SK-N-SH (cell line): Measurements from ENCODE around the gene SQOR. TPM values are rescaled to one million over a fixed set of nuclear protein-coding genes. Genes with fewer than 3 reads are reported as not detected.

Experiments
- CTCF ChIA-PET: fragments of 300-600, 350-600 bp; formaldehyde crosslinking; extraction: SDS; loops from one replicate; lab custom pipeline; 2021; lab: Yijun Ruan, JAX
- POLR2A ChIA-PET: fragments of 350-600 bp; sonication (Branson Sonifier 250); formaldehyde crosslinking; extraction: SDS; loops from one replicate; lab custom pipeline; 2020; ENCODE audit warnings: antibody characterized with exemption, inconsistent platforms; lab: Yijun Ruan, JAX
- DNase-seq: peaks from one replicate; pipeline ENCODE4 v3.0.0; 2012
- H2AFZ ChIP-seq: fragments of 200-600 bp; sonication (generic); 2 replicates; pipeline ENCODE4 v1.8.1; 2016; ENCODE audit warnings: antibody characterized with exemption, mild to moderate bottlenecking, low read depth
- H3F3A ChIP-seq: fragments of 200-600 bp; sonication (generic); replicated peaks from 2 replicates; pipeline ENCODE3; 2016; ENCODE audit warnings: antibody characterized with exemption, mild to moderate bottlenecking; ENCODE audit not compliant: insufficient read depth
- H3K27ac ChIP-seq, 2 experiments: fragments of 200-500 bp in 1 of 2; fragments of 200-600 bp in 1 of 2; sonication (Bioruptor generic) in 1 of 2; sonication (generic), shearing (Covaris generic) in 1 of 2; 2 replicates each; pipeline versions ENCODE4 v1.5.1 to v1.6.1; 2014 to 2016; ENCODE audit warnings: low read depth in 2 of 2, inconsistent platforms in 1 of 2, low read length in 1 of 2, mild to moderate bottlenecking in 1 of 2, mixed read lengths in 1 of 2
- H3K27me3 ChIP-seq: fragments of 200-600 bp; sonication (generic), shearing (Covaris generic); 2 replicates; pipeline ENCODE4 v1.6.1; 2016; ENCODE audit warnings: mixed run types; ENCODE audit not compliant: insufficient read depth
- H3K36me3 ChIP-seq, 2 experiments: fragments of 200-500 bp in 1 of 2; fragments of 200-600 bp in 1 of 2; sonication (Bioruptor generic) in 1 of 2; sonication (generic) in 1 of 2; replicated peaks in 1 of 2; 2 replicates each; pipeline versions ENCODE3 to v1.5.1; 2014 to 2016; ENCODE audit warnings: low read length in 1 of 2, mild to moderate bottlenecking in 1 of 2; ENCODE audit not compliant: insufficient read depth in 2 of 2, control insufficient read depth in 1 of 2
- H3K4me1 ChIP-seq, 2 experiments: fragments of 200-500 bp in 1 of 2; fragments of 200-600 bp in 1 of 2; sonication (Bioruptor generic) in 1 of 2; sonication (generic), shearing (Covaris generic) in 1 of 2; 2 replicates each; pipeline versions ENCODE4 v1.5.1 to v1.6.1; 2014 to 2016; ENCODE audit warnings: low read depth in 1 of 2, low read length in 1 of 2, mixed run types in 1 of 2; ENCODE audit not compliant: insufficient read depth in 2 of 2, control insufficient read depth in 1 of 2
- H3K4me2 ChIP-seq: fragments of 200-600 bp; sonication (generic), shearing (Covaris generic); 2 replicates; pipeline ENCODE4 v1.6.1; 2017; ENCODE audit warnings: mixed run types
- H3K4me3 ChIP-seq, 2 experiments: fragments of 200-500 bp in 1 of 2; fragments of 200-600 bp in 1 of 2; sonication (Bioruptor generic) in 1 of 2; sonication (generic), shearing (Covaris generic) in 1 of 2; 2 replicates each; pipeline versions ENCODE4 v1.5.1 to v1.8.1; 2014 to 2016; ENCODE audit warnings: low read depth in 2 of 2, inconsistent platforms in 1 of 2, low read length in 1 of 2, mild to moderate bottlenecking in 1 of 2, mixed read lengths in 1 of 2, moderate library complexity in 1 of 2
- H3K79me2 ChIP-seq: fragments of 200-600 bp; sonication (generic); 2 replicates; pipeline ENCODE4 v1.8.1; 2017; ENCODE audit warnings: mild to moderate bottlenecking; ENCODE audit not compliant: insufficient read depth
- H3K9ac ChIP-seq: fragments of 200-600 bp; sonication (generic); 2 replicates; pipeline ENCODE4 v1.6.1; 2017; ENCODE audit warnings: mixed run types
- H3K9me2 ChIP-seq: fragments of 200-600 bp; sonication (generic); 2 replicates; pipeline ENCODE4 v1.6.1; 2017; ENCODE audit warnings: mixed run types
- H3K9me3 ChIP-seq: fragments of 200-600 bp; sonication (generic); 2 replicates; pipeline ENCODE4 v1.6.1; 2017; ENCODE audit warnings: mixed run types, mild to moderate bottlenecking, moderate library complexity
- H4K20me1 ChIP-seq: fragments of 200-600 bp; sonication (generic); 2 replicates; pipeline ENCODE4 v1.6.1; 2017; ENCODE audit warnings: mild to moderate bottlenecking, mixed run types; ENCODE audit not compliant: insufficient read depth
- CHD2 ChIP-seq: fragments of 150-350 bp; IDR thresholded peaks from 2 replicates; pipeline ENCODE4 v1.6.1; 2018; ENCODE audit warnings: low read length; ENCODE audit not compliant: partially characterized antibody
- FOSL2 ChIP-seq: IDR thresholded peaks from 2 replicates; pipeline ENCODE4 v1.4.0; 2012; ENCODE audit warnings: low read depth, mild to moderate bottlenecking, moderate library complexity, borderline replicate concordance
- FOXJ3 ChIP-seq: sonication (generic); formaldehyde crosslinking; IDR thresholded peaks from 2 replicates; pipeline ENCODE4 v1.5.1; 2020; ENCODE audit warnings: mild to moderate bottlenecking, missing genetic modification reagents
- JUND ChIP-seq: IDR thresholded peaks from 2 replicates; pipeline ENCODE4 v1.4.0; 2012
- NFIC ChIP-seq: IDR thresholded peaks from 2 replicates; pipeline ENCODE4 v1.4.0; 2012; ENCODE audit warnings: borderline replicate concordance
- NRF1 ChIP-seq: IDR thresholded peaks from 2 replicates; pipeline ENCODE4 v1.6.1; 2012; ENCODE audit warnings: low read depth, mild to moderate bottlenecking, low read length
- POLR2AphosphoS5 ChIP-seq: IDR thresholded peaks from 2 replicates; pipeline ENCODE4 v1.6.1; 2012; ENCODE audit warnings: low read depth, low read length
- REST ChIP-seq: IDR thresholded peaks from 2 replicates; pipeline ENCODE4 v1.6.1; 2012; ENCODE audit warnings: mild to moderate bottlenecking, low read depth, low read length, moderate library complexity
- SIN3A ChIP-seq: IDR thresholded peaks from 2 replicates; pipeline ENCODE4 v1.6.1; 2012; ENCODE audit warnings: low read depth, mild to moderate bottlenecking, low read length, moderate library complexity, borderline replicate concordance
- TEAD4 ChIP-seq: IDR thresholded peaks from 2 replicates; pipeline ENCODE4 v1.4.0; 2012; ENCODE audit warnings: mild to moderate bottlenecking, borderline replicate concordance; ENCODE audit not compliant: insufficient read depth
- ZBTB33 ChIP-seq: IDR thresholded peaks from 2 replicates; pipeline ENCODE4 v1.4.0; 2012; ENCODE audit warnings: low read depth, borderline replicate concordance
- WGBS: methylation state at CpG from one replicate; pipeline ENCODE4 v1.1.6; 2017; ENCODE audit warnings: low lambda C conversion rate; 5-methylcytosine and 5-hydroxymethylcytosine counted together
- polyA plus RNA-seq, 3 experiments: library from polyadenylated mRNA; depleted of rRNA; stranded (reverse); fragments of >200 nt; gene quantifications; 2 replicates each; pipeline ENCODE4 v1.2.3, GENCODE V29; 2012
- TF ChIP-seq, protein P1 (sequence below): IDR thresholded peaks from 2 replicates; pipeline ENCODE4 v1.4.0; 2012; ENCODE audit warnings: low read depth

Gene SQOR
- 7.8 and 9.1 TPM in 2 replicates for polyA plus RNA-seq (2012; rRNA removed)
- polyA plus RNA-seq (2012; cell fraction: cytosol; rRNA removed): 8.5 and 9.5 TPM in 2 replicates
- polyA plus RNA-seq (2012; cell fraction: nucleus; rRNA removed): 5.0 and 6.4 TPM in 2 replicates

- no peaks in the 10 kb centered on the region for H3K9me2 ChIP-seq
- ChIA-PET CTCF (interaction anchor here (0.7 to 3.3 kb wide), 7 partner anchors 9 to 192 kb away, joined by 3 to 16 read pairs (median 7); no protein-coding TSS in a partner anchor), POLR2A (interaction anchor here (0.6 kb wide), 1 partner anchor 14 kb away, joined by 3 read pairs; no protein-coding TSS in a partner anchor)
- H3K4me3 ChIP-seq: peak within 1 kb of the TSS; percentile 57 to 61
- 11% methylated on average over 9 of the region's 53 CpGs for WGBS
- H3K9me3 ChIP-seq: no peaks in the 10 kb centered on the region
- no peak for TF ChIP-seq FOSL2
- TF ChIP-seq REST: 0 out of 2 replicates have a peak, but pooled peaks have one; percentile 47
- TF ChIP-seq NFIC: peak; percentile 50; the same call in 1 of the 2 replicates
- H3K4me1 ChIP-seq: peaks cover 3 to 8% of the 10 kb centered on the region in 2 experiments; a peak in 2 of 4 replicates
- H3F3A ChIP-seq: peaks cover 7% of the 10 kb centered on the region
- H3K27ac ChIP-seq: no peak within 1 kb of the TSS
- H3K9ac ChIP-seq: peak within 1 kb of the TSS; percentile 60
- peak within 1 kb of the TSS; percentile 90 for H3K4me2 ChIP-seq
- DNase-seq: peak; percentile 81
- H3K36me3 ChIP-seq: no peaks in the 10 kb centered on the region
- no peaks in the 10 kb centered on the region for H4K20me1 ChIP-seq
- peak within 1 kb of the TSS; percentile 78 for H2AFZ ChIP-seq
- H3K79me2 ChIP-seq: no peaks in the 10 kb centered on the region
- H3K27me3 ChIP-seq: no peaks in the 10 kb centered on the region
Observed at GRCh38 chr15:45634432-45635190, at the start of gene SQOR. Gene SQOR (plus strand): TSS chr15:45635029. CDS start chr15:45658924, 23,895 bp downstream.

- Histone ChIP-seq H4K20me1 (no peaks in the 10 kb centered on the region), H3K9ac (no peak overlapping the region), H3K79me2 (peaks cover 27% of the 10 kb centered on the region), H3K36me3 (no peaks in the 10 kb centered on the region), H3K4me2 (no peak overlapping the region), H2AFZ (no peak overlapping the region), H3K4me1 (peaks cover 18 to 19% of the 10 kb centered on the region in 2 experiments; a peak in 3 of 4 replicates), H3K27ac (no peak overlapping the region), H3K9me2 (no peaks in the 10 kb centered on the region), H3K4me3 (peak overlapping the region in 1 of 2 experiments; percentile 84; a peak in 1 of 4 replicates), H3F3A (peaks cover 10% of the 10 kb centered on the region), H3K27me3 (no peaks in the 10 kb centered on the region), H3K9me3 (no peaks in the 10 kb centered on the region)
- 96% methylated on average over 7 of the region's 7 CpGs for WGBS
- ChIA-PET POLR2A (interaction anchor here (0.5 to 0.6 kb wide), 2 partner anchors 35 to 306 kb away, joined by 3 read pairs; no protein-coding TSS in a partner anchor), CTCF (interaction anchor here (0.9 to 5.1 kb wide), 3 partner anchors 12 to 127 kb away, joined by 3 to 25 read pairs (median 3); no protein-coding TSS in a partner anchor)
- no peak for DNase-seq
- TF ChIP-seq ZBTB33: no peak
- TF ChIP-seq TEAD4: no peak
- no peak for TF ChIP-seq SIN3A
- no peak for TF ChIP-seq NRF1
- TF ChIP-seq NFIC: no peak
- no peak for TF ChIP-seq JUND
- no peak for TF ChIP-seq CHD2
- no peak for TF ChIP-seq POLR2AphosphoS5
- TF ChIP-seq REST: no peak
- TF ChIP-seq FOXJ3 (CRISPR knock-in tag): no peak
- TF ChIP-seq, protein P1, sequence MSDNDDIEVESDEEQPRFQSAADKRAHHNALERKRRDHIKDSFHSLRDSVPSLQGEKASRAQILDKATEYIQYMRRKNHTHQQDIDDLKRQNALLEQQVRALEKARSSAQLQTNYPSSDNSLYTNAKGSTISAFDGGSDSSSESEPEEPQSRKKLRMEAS: no peak
Observed at GRCh38 chr15:45585069-45585791, 49.6 kb upstream of the SQOR start.
